Breast epithelium (tissue), 4 donors: ENCODE measurements around the gene ATP5MK. TPM values are rescaled to one million over a fixed set of nuclear protein-coding genes. Genes with fewer than 3 reads are reported as not detected.
"Not testable (repeated sequence)": the region's sequence is repeated elsewhere in the genome, so short reads cannot be mapped to it uniquely, and the experiment has no call there.

Experiments
- DNase-seq, 2 donors: peaks; one replicate each; pipeline ENCODE4 v3.0.0-alpha.2; 2019; ENCODE audit warnings: low spot score in 2 of 2
- H3K27ac ChIP-seq, 2 donors: fragments of 200-600 bp; sonication (generic) in 1 of 2; one replicate each; pipeline ENCODE4 v1.5.1; 2016 to 2019; ENCODE audit warnings: mild to moderate bottlenecking in 1 of 2
- H3K27me3 ChIP-seq, 2 donors: fragments of 200-600 bp; sonication (generic) in 1 of 2; one replicate each; pipeline versions ENCODE4 v1.5.1 to v1.6.0; 2017 to 2019; ENCODE audit warnings: control low read depth in 1 of 2, mild to moderate bottlenecking in 1 of 2
- H3K36me3 ChIP-seq: fragments of 200-600 bp; one replicate; pipeline ENCODE4 v1.5.1; 2019
- H3K4me1 ChIP-seq, 2 donors: fragments of 200-600 bp; sonication (generic); one replicate each; pipeline ENCODE4 v1.5.1; 2016 to 2019; ENCODE audit warnings: control low read depth in 1 of 2
- H3K4me3 ChIP-seq, 3 donors: fragments of 200-600 bp; sonication (generic); 1 replicate in 2 of 3; 2 replicates in 1 of 3; pipeline ENCODE4 v1.5.1; 2016 to 2019; ENCODE audit warnings: mild to moderate bottlenecking in 3 of 3, moderate library complexity in 2 of 3
- H3K9me3 ChIP-seq, 2 donors: fragments of 200-600 bp; sonication (generic) in 1 of 2; one replicate each; pipeline ENCODE4 v1.5.1; 2016 to 2019; ENCODE audit warnings: control low read depth in 1 of 2
- POLR2A ChIP-seq: fragments of 450-650 bp; IDR thresholded peaks from one replicate; pipeline ENCODE4 v1.6.1; 2016; ENCODE audit warnings: antibody characterized with exemption, mild to moderate bottlenecking, moderate library complexity
- POLR2AphosphoS5 ChIP-seq, 3 donors: sonication (generic); formaldehyde crosslinking; IDR thresholded peaks; one replicate each; pipeline ENCODE4 v1.6.1; 2017; ENCODE audit warnings: antibody characterized with exemption in 3 of 3
- intact Hi-C: fragments of 100-400 bp; cut with DNase I; formaldehyde crosslinking; loops from one replicate; pipeline ENCODE4 v1.15.1; 2023; ENCODE audit warnings: low total_unique reads
- total RNA-seq, 3 donors: library from RNA; depleted of rRNA; stranded (reverse); fragments of >200 nt; gene quantifications; one replicate each; pipeline ENCODE4 v1.1.0, GENCODE V29; 2016
- TF ChIP-seq, protein P1 (sequence below), 3 donors: fragments of 450-650 bp; IDR thresholded peaks; one replicate each; pipeline ENCODE4 v1.5.1; 2016 to 2017; ENCODE audit warnings: antibody characterized with exemption in 3 of 3, mild to moderate bottlenecking in 3 of 3, moderate library complexity in 3 of 3

The ATP5MK gene
- total RNA-seq, 3 donors from 2014 or later: 173 to 204 (median 189) TPM

DNA sequence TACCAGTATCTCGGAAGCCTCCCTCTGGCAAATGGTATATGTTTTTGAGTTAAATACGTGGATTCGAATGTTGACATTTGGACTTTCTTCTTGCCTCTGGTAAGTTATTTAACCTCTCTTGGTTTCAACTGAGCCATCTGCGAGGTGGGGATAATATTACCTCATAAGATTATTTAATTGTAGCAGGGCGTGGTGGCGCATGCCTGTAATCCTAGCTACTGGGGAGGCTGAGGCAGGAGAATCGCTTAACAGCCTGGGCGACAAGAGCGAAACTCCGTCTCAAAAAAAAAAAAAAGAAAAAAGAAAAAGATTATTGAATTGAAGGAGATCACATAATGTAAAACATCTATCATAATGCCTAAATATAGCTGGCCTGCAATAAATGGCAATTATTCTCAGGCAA lies 28.9 kb downstream of the ATP5MK start:
- no peaks in the 10 kb centered on the region for H3K36me3 ChIP-seq
- H3K27ac ChIP-seq: peak overlapping the region; percentile 85 to 93
- H3K9me3 ChIP-seq: no peaks in the 10 kb centered on the region
- peak overlapping the region; percentile 94 to 96 (median 95) for H3K4me3 ChIP-seq
- no peak for TF ChIP-seq POLR2AphosphoS5 (IDR thresholded peaks at IDR 0.05)
- TF ChIP-seq, protein P1, sequence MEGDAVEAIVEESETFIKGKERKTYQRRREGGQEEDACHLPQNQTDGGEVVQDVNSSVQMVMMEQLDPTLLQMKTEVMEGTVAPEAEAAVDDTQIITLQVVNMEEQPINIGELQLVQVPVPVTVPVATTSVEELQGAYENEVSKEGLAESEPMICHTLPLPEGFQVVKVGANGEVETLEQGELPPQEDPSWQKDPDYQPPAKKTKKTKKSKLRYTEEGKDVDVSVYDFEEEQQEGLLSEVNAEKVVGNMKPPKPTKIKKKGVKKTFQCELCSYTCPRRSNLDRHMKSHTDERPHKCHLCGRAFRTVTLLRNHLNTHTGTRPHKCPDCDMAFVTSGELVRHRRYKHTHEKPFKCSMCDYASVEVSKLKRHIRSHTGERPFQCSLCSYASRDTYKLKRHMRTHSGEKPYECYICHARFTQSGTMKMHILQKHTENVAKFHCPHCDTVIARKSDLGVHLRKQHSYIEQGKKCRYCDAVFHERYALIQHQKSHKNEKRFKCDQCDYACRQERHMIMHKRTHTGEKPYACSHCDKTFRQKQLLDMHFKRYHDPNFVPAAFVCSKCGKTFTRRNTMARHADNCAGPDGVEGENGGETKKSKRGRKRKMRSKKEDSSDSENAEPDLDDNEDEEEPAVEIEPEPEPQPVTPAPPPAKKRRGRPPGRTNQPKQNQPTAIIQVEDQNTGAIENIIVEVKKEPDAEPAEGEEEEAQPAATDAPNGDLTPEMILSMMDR (IDR thresholded peaks at IDR 0.05): no peak
- no peak for TF ChIP-seq POLR2A
- intact Hi-C loops: no loop called here
- DNase-seq: no peak
- no peaks in the 10 kb centered on the region for H3K4me1 ChIP-seq
- H3K27me3 ChIP-seq: no peaks in the 10 kb centered on the region

DNA sequence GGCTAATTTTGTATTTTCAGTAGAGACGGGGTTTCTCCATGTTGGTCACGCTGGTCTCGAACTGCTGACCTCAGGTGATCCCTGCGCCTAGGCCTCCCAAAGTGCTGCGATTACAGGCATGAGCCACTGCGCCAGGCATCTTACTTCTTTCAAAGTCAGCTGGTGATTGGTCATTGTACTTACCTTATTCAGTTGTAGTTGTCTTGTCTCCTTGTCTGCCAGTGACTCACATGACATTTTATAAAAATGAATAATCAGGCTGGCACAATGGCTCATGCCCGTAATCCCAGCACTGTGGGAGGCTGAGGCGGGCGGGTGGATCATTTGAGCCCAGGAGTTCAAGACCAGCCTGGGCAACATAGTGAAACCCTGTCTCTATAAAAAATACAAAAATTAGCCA lies 35.5 kb downstream of the ATP5MK start:
- H3K9me3 ChIP-seq, H3K4me3 ChIP-seq, H3K4me1 ChIP-seq, H3K27me3 ChIP-seq, H3K36me3 ChIP-seq, intact Hi-C loops, DNase-seq, H3K27ac ChIP-seq: not testable (repeated sequence)

DNA sequence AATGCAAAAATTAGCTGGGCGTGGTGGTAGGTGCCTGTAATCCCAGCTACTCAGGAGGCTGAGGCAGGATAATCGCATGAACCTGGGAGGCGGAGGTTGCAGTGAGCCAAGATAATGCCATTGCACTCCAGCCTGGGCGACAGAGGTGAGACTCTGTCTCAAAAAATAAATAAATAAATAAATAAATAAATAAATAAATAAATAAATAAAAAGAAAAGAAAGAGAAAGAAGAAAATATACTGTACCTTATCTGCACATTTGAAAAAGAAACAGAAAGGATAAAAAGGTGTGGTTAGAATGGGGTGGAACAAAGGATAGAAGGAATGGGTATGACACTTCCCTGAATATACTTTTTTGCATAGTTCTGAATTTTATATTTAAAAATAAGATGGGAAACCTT lies 36.8 kb downstream of the ATP5MK start:
- H3K4me3 ChIP-seq, DNase-seq, H3K27me3 ChIP-seq, H3K27ac ChIP-seq, H3K36me3 ChIP-seq, H3K4me1 ChIP-seq, H3K9me3 ChIP-seq: not testable (repeated sequence)
- intact Hi-C loops: loop anchor here (5.0 kb wide), 1 partner anchor 1097 kb away; no protein-coding TSS in a partner anchor

DNA sequence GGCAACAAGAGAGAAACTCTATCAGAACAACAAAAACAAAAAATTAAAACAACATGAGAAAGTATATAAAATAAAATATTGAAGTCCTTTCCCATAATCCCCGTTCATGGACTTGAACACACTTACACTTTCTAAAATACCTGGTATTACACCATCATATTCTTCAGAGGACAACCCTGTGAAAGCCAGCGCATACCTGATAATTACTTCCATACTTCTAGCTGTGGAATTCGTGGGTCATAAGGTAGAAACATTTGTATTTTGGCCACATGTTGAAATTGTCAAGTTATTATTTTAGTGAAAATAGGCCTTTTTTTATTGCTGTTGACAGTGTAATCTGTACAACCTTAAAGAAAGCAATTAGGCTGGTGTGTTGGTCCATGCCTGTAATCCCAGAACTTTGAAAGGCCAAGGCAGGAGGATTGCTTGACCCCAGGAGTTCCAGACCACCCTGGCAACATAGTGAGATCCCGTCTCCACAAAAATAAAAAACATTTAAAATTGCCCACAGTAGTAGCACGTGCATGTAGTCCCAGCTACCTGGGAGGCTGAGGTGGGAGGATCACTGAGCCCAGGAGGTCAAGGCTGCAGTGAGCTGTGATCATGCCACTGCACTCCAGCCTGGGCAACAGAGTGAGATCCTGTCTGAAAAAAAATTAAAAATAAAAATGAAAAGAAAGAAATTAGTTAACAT lies 40.2 kb downstream of the ATP5MK start:
- H3K9me3 ChIP-seq: no peaks in the 10 kb centered on the region
- H3K4me1 ChIP-seq: no peaks in the 10 kb centered on the region
- no peaks in the 10 kb centered on the region for H3K27me3 ChIP-seq
- intact Hi-C loops: loop anchor here (5.0 kb wide), 1 partner anchor 1094 kb away; no protein-coding TSS in a partner anchor
- TF ChIP-seq POLR2A: no peak
- TF ChIP-seq POLR2AphosphoS5 (IDR thresholded peaks at IDR 0.05): no peak
- TF ChIP-seq, protein P1 (IDR thresholded peaks at IDR 0.05): no peak
- no peak overlapping the region for H3K4me3 ChIP-seq
- DNase-seq: no peak
- no peaks in the 10 kb centered on the region for H3K36me3 ChIP-seq
- H3K27ac ChIP-seq: no peak overlapping the region

DNA sequence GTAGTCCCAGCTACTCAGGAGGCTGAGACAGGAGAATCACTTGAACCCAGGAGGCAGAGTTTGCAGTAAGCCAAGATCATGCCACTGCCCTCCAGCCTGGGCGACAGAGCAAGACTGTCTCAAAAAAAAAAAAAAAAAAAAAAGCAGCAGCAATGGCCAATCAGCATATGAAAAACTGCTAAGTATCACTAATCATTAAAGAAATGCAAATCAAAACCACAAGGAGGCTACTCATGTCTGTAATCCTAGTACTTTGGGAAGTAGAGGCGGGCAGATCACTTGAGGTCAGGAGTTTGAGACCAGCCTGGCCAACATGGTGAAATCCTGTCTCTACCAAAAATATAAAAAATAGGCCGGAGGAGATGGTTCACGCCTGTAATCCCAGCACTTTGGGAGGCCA lies 41.7 kb downstream of the ATP5MK start:
- H3K9me3 ChIP-seq, DNase-seq, H3K27me3 ChIP-seq, intact Hi-C loops, H3K27ac ChIP-seq, H3K4me1 ChIP-seq, H3K4me3 ChIP-seq, H3K36me3 ChIP-seq: not testable (repeated sequence)

DNA sequence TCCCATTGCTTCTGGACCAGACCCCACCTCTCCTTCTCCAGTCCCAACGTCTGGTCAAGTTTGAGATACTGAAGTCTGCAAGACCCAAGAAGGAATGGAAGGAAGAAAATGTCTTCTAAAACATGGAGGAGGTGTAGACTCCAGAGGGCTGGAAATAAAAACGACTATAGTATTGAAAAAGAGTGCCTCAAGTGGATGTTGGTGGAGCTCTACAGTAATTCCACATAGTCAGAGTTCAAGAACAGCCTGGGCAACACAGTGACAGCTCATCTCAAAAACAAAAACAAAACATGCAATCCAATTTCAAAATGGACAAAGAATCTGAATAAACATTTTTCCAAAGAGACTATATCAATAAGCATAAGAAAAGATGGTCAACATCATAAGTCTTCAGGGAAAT lies 43.0 kb downstream of the ATP5MK start:
- Histone ChIP-seq H3K4me1 (no peaks in the 10 kb centered on the region), H3K27me3 (no peaks in the 10 kb centered on the region), H3K9me3 (no peaks in the 10 kb centered on the region), H3K4me3 (no peak overlapping the region), H3K27ac (no peak overlapping the region), H3K36me3 (no peaks in the 10 kb centered on the region)
- no peak for DNase-seq
- TF ChIP-seq, protein P1 (IDR thresholded peaks at IDR 0.05): no peak
- TF ChIP-seq POLR2AphosphoS5 (IDR thresholded peaks at IDR 0.05) (no peak), POLR2A (no peak)
- intact Hi-C loops: no loop called here
